BJ (cell line): ENCODE data around the gene OOSP2. TPM values are rescaled to one million over a fixed set of nuclear protein-coding genes. Genes with fewer than 3 reads are reported as not detected.
"Not testable (repeated sequence)": the region's sequence is repeated elsewhere in the genome, so short reads cannot be mapped to it uniquely, and the experiment has no call there.

Experiments
- CTCF ChIA-PET: fragments of 350-600 bp; formaldehyde crosslinking; extraction: SDS; loops from one replicate; lab custom pipeline; 2021; ENCODE audit warnings: antibody characterized with exemption, inconsistent platforms; lab: Yijun Ruan, JAX
- POLR2A ChIA-PET: fragments of 300-600 bp; sonication (Branson Sonifier 250); formaldehyde crosslinking; extraction: SDS; loops from one replicate; lab custom pipeline; 2021; ENCODE audit warnings: antibody characterized with exemption; lab: Charles Lee
- DNase-seq: peaks from one replicate; pipeline ENCODE4 v3.0.0-alpha.2; 2011; ENCODE audit warnings: low read depth
- H3K27me3 ChIP-seq: 2 replicates; pipeline ENCODE4 v1.6.0; 2011; ENCODE audit warnings: low read length; ENCODE audit not compliant: control insufficient read depth, insufficient read depth
- H3K36me3 ChIP-seq: 2 replicates; pipeline ENCODE4 v1.5.1; 2011; ENCODE audit warnings: low read length; ENCODE audit not compliant: control insufficient read depth, insufficient read depth
- H3K4me3 ChIP-seq: 2 replicates; pipeline ENCODE4 v1.5.1; 2011; ENCODE audit warnings: low read depth, mild to moderate bottlenecking, control low read depth, low read length
- polyA plus RNA-seq: library from polyadenylated mRNA; depleted of rRNA; stranded (reverse); fragments of >200 nt; gene quantifications from 2 replicates; pipeline ENCODE4 v1.2.3, GENCODE V29; 2011
- TF ChIP-seq, protein P1 (sequence below): IDR thresholded peaks from 2 replicates; pipeline ENCODE4 v1.5.1; 2011; ENCODE audit warnings: low read depth, mild to moderate bottlenecking, control low read depth, inconsistent platforms, low read length, moderate library complexity; ENCODE audit not compliant: insufficient read depth

The OOSP2 gene
- polyA plus RNA-seq, 1 experiment: not detected

DNA sequence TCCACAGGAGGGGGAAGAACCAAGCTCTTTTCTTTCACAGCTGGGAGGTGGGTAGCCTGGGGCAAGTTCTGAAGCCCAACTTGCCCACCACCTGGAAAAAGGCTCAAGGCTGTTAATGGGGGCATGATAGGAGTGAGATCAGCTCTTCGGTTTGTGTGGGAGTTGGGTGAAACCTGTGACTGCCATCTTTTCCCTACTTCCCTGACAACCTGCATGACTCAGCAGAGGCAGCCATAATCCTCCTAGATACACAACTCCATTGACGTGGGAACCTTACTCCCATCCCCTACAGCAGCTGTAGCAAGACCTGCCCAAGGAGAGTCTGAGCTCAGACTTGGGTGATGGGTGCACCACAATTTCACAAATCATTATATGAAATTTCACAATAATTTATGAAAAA, 36.5 kb upstream of the OOSP2 start:
- ChIA-PET CTCF (no interaction called here), POLR2A (no interaction called here)
- Histone ChIP-seq H3K36me3 (no peaks in the 10 kb centered on the region), H3K27me3 (no peaks in the 10 kb centered on the region), H3K4me3 (no peak overlapping the region)
- TF ChIP-seq, protein P1, sequence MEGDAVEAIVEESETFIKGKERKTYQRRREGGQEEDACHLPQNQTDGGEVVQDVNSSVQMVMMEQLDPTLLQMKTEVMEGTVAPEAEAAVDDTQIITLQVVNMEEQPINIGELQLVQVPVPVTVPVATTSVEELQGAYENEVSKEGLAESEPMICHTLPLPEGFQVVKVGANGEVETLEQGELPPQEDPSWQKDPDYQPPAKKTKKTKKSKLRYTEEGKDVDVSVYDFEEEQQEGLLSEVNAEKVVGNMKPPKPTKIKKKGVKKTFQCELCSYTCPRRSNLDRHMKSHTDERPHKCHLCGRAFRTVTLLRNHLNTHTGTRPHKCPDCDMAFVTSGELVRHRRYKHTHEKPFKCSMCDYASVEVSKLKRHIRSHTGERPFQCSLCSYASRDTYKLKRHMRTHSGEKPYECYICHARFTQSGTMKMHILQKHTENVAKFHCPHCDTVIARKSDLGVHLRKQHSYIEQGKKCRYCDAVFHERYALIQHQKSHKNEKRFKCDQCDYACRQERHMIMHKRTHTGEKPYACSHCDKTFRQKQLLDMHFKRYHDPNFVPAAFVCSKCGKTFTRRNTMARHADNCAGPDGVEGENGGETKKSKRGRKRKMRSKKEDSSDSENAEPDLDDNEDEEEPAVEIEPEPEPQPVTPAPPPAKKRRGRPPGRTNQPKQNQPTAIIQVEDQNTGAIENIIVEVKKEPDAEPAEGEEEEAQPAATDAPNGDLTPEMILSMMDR: no peak
- no peak for DNase-seq

DNA sequence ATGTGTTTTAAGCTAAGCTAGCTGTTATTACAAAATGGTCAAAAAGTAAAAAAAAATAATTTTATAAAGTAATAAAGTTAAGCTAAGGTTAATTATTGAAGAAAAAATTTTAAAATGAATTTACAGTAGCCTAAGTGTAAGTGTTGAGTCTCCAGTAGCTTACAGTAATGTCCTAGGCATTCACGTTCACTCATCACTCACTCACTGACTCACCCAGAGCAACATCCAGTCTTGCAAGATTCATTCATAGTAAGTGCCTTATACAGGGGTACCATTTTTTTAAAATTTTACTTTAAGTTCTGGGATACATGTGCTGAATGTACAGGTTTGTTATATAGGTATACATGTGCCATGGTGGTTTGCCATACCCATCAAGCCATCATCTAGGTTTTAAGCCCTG, 34.8 kb upstream of the OOSP2 start:
- Histone ChIP-seq H3K27me3 (no peaks in the 10 kb centered on the region), H3K4me3 (no peak overlapping the region), H3K36me3 (no peaks in the 10 kb centered on the region)
- DNase-seq: no peak
- TF ChIP-seq, protein P1: no peak
- ChIA-PET POLR2A (no interaction called here), CTCF (no interaction called here)

DNA sequence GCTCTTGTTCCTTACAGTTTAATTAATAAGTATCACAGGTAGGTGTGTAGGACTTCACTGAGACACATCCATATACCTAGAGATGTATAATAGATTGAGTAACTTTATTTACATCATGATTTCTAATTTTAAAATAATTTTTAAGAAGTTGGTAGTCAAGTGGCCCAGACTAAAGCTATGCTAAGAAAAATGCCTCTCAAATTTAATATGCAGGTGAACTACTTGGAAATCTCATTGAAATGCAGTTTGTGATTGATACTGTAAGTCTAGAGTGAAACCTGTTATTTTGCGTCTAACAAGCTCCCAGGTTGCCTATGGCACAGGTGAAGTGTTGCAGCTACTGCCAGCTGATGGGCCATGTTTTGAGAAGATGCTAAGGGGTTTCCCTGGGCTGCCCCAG, 23.3 kb upstream of the OOSP2 start, which contains the start of gene OOSP4B:
OOSP4B (plus strand) TSS at position 301 of the 400 bp plus-strand sequence.
- H3K4me3 ChIP-seq: no peak within 1 kb of the TSS
- TF ChIP-seq, protein P1: no peak
- H3K36me3 ChIP-seq: no peaks in the 10 kb centered on the region
- H3K27me3 ChIP-seq: no peaks in the 10 kb centered on the region
- ChIA-PET CTCF (no interaction called here), POLR2A (no interaction called here)
- no peak for DNase-seq

DNA sequence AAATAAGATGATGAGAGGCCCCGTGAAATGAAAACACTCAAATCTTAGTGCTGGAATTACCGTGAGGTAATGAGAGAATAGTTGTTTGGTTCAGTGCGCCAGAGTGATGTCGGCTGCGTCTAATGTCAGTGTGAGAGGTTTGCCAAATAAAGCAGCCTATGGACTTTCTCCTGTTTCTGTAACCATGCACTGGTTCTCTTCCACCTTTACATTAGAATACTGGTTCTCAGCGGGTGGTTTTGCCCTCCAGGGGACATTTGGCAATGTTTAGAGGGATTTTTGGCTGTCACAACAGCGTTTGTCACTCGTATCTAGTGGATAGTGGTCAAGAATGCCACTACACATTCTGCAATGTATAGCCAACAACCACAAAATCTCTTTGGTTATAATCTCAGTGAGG, 22.2 kb upstream of the OOSP2 start:
- ChIA-PET POLR2A (no interaction called here), CTCF (no interaction called here)
- H3K27me3 ChIP-seq: no peaks in the 10 kb centered on the region
- no peak overlapping the region for H3K4me3 ChIP-seq
- TF ChIP-seq, protein P1: no peak
- no peaks in the 10 kb centered on the region for H3K36me3 ChIP-seq
- no peak for DNase-seq

DNA sequence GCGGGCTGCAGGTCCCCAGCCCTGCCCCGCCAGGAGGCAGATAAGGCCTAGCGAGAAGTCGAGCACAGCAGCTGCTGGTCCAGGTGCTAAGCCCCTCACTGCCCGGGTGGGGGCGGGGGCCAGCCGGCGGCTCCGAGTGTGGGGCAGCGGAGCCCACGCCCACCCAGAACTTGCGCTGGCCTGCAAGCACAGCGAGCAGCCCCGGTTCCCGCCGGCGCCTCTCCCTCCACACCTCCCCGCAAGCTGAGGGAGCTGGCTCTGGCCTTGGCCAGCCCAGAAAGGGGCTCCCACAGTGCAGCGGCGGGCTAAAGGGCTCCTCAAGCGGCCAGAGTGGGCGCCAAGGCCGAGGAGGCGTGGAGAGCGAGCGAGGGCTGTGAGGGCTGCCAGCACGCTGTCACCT, 19.8 kb upstream of the OOSP2 start:
- H3K27me3 ChIP-seq, POLR2A ChIA-PET, H3K36me3 ChIP-seq, H3K4me3 ChIP-seq, DNase-seq, CTCF ChIA-PET: not testable (repeated sequence)

DNA sequence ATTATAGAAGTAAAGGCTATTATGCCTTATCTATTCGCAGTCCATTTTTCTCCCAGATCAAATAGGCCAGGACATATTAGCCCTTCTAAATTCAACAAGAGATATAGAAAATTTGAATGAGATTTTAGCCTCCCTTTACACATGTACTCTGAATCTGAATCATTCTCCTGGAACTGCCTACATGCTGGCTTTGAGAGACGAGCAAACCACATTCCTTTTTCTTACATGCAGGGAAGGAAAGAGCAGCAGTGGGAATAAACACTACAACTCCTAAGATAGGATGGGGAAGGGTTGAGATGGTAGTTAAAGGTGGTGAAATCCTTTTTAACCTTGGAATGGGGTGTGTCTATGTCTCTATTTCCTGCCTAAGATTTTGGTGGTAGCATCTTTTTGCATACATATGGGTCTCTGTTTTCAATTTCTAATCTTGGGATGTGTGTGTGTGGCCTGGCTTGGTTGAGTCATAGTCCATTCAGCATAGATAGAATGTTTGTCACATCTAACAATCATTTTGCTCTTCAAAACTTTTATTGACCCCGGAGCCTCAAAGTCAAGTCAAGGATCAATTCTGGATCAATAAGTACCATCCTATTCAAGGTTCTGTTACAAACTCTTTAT, 11.1 kb upstream of the OOSP2 start:
- ChIA-PET POLR2A (no interaction called here), CTCF (no interaction called here)
- DNase-seq: no peak
- Histone ChIP-seq H3K27me3 (no peaks in the 10 kb centered on the region), H3K36me3 (no peaks in the 10 kb centered on the region), H3K4me3 (no peak overlapping the region)
- TF ChIP-seq, protein P1: no peak

DNA sequence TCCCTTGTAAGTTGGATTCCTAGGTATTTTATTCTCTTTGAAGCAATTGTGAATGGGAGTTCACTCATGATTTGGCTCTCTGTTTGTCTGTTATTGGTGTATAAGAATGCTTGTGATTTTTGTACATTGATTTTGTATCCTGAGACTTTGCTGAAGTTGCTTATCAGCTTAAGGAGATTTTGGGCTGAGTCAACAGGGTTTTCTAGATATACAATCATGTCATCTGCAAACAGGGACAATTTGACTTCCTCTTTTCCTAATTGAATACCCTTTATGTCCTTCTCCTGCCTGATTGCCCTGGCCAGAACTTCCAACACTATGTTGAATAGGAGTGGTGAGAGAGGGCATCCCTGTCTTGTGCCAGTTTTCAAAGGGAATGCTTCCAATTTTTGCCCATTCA, 10.2 kb downstream of the OOSP2 start:
- H3K36me3 ChIP-seq, DNase-seq, H3K4me3 ChIP-seq, H3K27me3 ChIP-seq, CTCF ChIA-PET, POLR2A ChIA-PET: not testable (repeated sequence)

DNA sequence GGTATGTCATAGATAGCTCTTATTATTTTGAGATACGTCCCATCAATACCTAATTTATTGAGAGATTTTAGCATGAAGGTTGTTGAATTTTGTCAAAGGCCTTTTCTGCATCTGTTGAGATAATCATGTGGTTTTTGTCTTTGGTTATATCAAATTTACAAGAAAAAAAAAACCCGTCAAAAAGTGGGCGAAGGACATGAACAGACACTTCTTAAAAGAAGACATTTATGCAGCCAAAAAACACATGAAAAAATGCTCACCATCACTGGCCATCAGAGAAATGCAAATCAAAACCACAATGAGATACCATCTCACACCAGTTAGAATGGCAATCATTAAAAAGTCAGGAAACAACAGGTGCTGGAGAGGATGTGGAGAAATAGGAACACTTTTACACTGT, 10.6 kb downstream of the OOSP2 start:
- POLR2A ChIA-PET, H3K36me3 ChIP-seq, H3K4me3 ChIP-seq, CTCF ChIA-PET, H3K27me3 ChIP-seq, DNase-seq: not testable (repeated sequence)
